ENCODE data around the gene DDX50. TPM values are rescaled to one million over a fixed set of nuclear protein-coding genes. Genes with fewer than 3 reads are reported as not detected.

Gene DDX50
- total RNA-seq, 3 donors from 2014 or later, result 15.2 to 40.6 (median 24.6) TPM

DNA sequence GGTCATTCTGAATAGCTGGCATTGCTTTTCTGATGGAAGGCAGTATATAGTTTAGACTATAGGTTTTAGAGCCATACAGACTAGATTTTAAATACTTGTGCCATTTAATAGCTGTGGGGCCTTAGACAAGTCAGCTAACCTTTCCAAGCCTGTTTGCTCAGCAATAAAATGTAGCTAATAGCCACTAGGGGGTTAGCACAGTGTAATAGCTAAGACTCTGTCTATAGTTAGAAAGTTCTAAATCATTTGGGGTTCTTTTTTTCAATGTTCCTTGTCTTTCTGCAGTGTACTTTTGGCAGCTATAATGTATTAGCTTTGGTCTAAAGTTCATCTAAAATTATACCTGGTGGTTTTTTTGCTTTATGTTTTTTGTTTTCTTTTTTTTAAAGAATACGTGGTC lies 80.0 kb downstream of the DDX50 start:
- DNase-seq, result no peak
- H3K36me3 ChIP-seq (ENCODE audit: low read depth), result no peaks in the 10 kb centered on the region
- no peak for TF ChIP-seq CTCF (IDR thresholded peaks at IDR 0.05)
- no peak overlapping the region for H3K4me3 ChIP-seq
- H3K9me3 ChIP-seq, result no peaks in the 10 kb centered on the region
- no peak for ATAC-seq
- intact Hi-C loops (cut with DNase I, micrococcal nuclease), result no loop called here
- H3K4me1 ChIP-seq (ENCODE audit: low read depth), result no peaks in the 10 kb centered on the region

DNA sequence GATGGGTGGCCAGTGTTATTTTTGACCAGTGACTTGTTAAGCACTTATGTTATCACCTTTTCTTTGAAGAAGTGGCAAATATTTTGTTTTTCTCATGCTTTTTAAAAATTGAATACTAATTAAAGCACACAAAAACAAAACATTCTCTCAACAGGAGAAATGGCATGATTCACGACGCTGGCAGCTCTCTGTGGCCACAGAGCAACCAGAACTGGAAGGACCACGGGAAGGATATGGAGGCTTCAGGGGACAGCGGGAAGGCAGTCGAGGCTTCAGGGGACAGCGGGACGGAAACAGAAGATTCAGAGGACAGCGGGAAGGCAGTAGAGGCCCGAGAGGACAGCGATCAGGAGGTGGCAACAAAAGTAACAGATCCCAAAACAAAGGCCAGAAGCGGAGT lies 81.3 kb downstream of the DDX50 start:
- DNase-seq, result no peak
- no peaks in the 10 kb centered on the region for H3K9me3 ChIP-seq
- TF ChIP-seq CTCF (IDR thresholded peaks at IDR 0.05), result no peak
- intact Hi-C loops (cut with DNase I, micrococcal nuclease), result no loop called here
- H3K4me1 ChIP-seq (ENCODE audit: low read depth), result no peaks in the 10 kb centered on the region
- no peak for ATAC-seq
- H3K4me3 ChIP-seq, result no peak overlapping the region
- no peaks in the 10 kb centered on the region for H3K36me3 ChIP-seq (ENCODE audit: low read depth)

DNA sequence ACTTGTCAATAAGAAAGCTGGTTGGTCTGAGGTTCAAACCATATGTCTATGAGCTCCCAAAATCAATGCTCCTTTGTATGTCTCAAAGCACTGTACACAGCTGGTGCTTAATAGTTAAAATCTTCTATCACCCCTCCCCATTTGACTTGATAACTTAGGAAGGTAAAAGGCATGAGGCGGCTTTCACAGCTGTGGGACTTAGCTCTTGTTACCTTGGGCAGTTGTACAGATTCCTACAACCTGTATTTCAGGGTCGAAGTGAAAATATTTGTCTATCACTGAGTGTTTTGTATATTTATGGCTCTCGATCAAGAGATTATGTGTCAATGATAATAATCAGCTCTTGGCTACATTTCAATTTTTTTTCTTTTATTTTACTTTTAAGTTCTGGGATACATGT lies 86.5 kb downstream of the DDX50 start:
- no peak overlapping the region for H3K4me3 ChIP-seq
- H3K4me1 ChIP-seq (ENCODE audit: low read depth), result peaks cover 15% of the 10 kb centered on the region
- DNase-seq, result no peak
- no peak for TF ChIP-seq CTCF (IDR thresholded peaks at IDR 0.05)
- H3K9me3 ChIP-seq, result no peaks in the 10 kb centered on the region
- intact Hi-C loops (cut with DNase I, micrococcal nuclease), result no loop called here
- no peak for ATAC-seq
- H3K36me3 ChIP-seq (ENCODE audit: low read depth), result no peaks in the 10 kb centered on the region

DNA sequence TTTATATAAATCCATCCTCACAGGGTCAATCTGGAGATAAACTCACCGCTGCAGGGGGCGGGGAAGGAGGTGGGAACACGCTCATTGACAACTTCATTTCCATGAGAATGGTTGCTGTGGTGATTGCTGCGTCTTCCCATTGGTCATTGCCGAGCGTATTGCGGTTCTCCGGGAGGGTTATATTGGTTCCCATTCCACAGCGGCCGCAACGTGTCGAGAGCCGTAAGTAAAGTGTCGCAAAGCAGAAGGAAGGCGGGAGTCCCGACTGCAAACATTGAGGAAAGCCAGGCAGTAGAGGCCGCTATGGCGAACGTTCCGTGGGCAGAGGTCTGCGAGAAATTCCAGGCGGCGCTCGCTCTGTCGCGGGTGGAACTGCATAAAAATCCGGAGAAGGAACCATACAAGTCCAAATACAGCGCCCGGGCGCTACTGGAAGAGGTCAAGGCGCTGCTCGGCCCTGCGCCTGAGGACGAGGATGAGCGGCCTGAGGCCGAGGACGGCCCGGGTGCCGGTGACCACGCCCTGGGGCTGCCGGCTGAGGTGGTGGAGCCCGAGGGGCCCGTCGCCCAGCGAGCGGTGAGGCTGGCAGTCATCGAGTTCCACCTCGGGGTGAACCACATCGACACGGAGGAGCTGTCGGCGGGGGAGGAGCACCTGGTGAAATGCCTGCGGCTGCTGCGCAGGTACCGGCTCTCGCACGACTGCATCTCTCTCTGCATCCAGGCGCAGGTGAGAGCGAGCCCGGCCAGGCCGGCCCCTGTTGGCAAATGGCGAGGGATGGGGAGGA lies 87.6 kb downstream of the DDX50 start, which contains the start of gene KIFBP:
TSS of gene KIFBP (plus strand) at position 274 of the 787 bp plus-strand sequence. CDS start at position 304, 30 bp downstream.
- TF ChIP-seq CTCF (IDR thresholded peaks at IDR 0.05), result no peak
- H3K9me3 ChIP-seq, result no peaks in the 10 kb centered on the region
- DNase-seq, result peak; percentile 90 to 97 (median 93)
- peak within 1 kb of the TSS; percentile 89 for H3K4me3 ChIP-seq
- peak; percentile 99 for ATAC-seq
- H3K36me3 ChIP-seq (ENCODE audit: low read depth), result no peaks in the 10 kb centered on the region
- peaks cover 15% of the 10 kb centered on the region for H3K4me1 ChIP-seq (ENCODE audit: low read depth)
- intact Hi-C loops (cut with DNase I, micrococcal nuclease), result no loop called here

GRCh38 chr10:68989317-68989990 lies 88.3 kb downstream of the DDX50 start:
- DNase-seq (peak in 1 of 3 donors; percentile 12), ATAC-seq (peak; percentile 1)
- Histone ChIP-seq H3K4me3 (peak overlapping the region; percentile 89), H3K36me3 (ENCODE audit: low read depth) (no peaks in the 10 kb centered on the region), H3K9me3 (no peaks in the 10 kb centered on the region), H3K4me1 (ENCODE audit: low read depth) (peaks cover 15% of the 10 kb centered on the region)
- intact Hi-C loops (cut with DNase I, micrococcal nuclease), result no loop called here
- TF ChIP-seq CTCF (IDR thresholded peaks at IDR 0.05), result no peak

Measured in mucosa of descending colon (tissue), 3 donors.